Left colon (tissue), 2 donors: ENCODE results near the gene KATNB1. TPM values are rescaled to one million over a fixed set of nuclear protein-coding genes. Genes with fewer than 3 reads are reported as not detected.
A peak's percentile ranks its signal among the peaks of the same experiment; 100 is the strongest.

Experiments used
- ATAC-seq: fragments of 200-7000 bp; cut with Tn5 transposase; one replicate; pipeline ENCODE4 v1.9.1; 2020; ENCODE audit warnings: mild to moderate bottlenecking, moderate library complexity
- DNase-seq, 2 donors: peaks; one replicate each; pipeline ENCODE4 v3.0.0-alpha.2; 2020
- intact Hi-C, 2 donors: fragments of 100-400 bp; cut with DNase I in 1 of 2; cut with micrococcal nuclease in 1 of 2; formaldehyde crosslinking; loops; one replicate each; pipeline versions ENCODE4 v1.11.2 to v1.14.0; 2022; cut with DNase I, micrococcal nuclease
- total RNA-seq, 2 donors: library from RNA; stranded (reverse); fragmentation: NEBNext Ultra II Directional; extraction: Animal tissue kit (Norgen Biotek cat#: 25700); gene quantifications; one replicate each; pipeline ENCODE4 v1.2.1, GENCODE V29; 2021
- donor health status: DM: no; HTN: no; CAD: no.
- donor health status: DM: yes; HTN: yes; CAD: no.

The KATNB1 gene
- total RNA-seq, 2 donors from 2014 or later: 17.2 to 18.1 TPM

GRCh38 chr16:57750796-57751538 lies 15.4 kb downstream of the KATNB1 start:
- DNase-seq: no peak
- intact Hi-C loops: loop anchor here in 1 of 2 donors (10.0 kb wide), 1 partner anchor 244 kb away; no protein-coding TSS in a partner anchor
- ATAC-seq: no peak

- ATAC-seq: no peak
- DNase-seq: no peak
- intact Hi-C loops: loop anchor here in 1 of 2 donors (10.0 kb wide), 1 partner anchor 243 kb away; no protein-coding TSS in a partner anchor
Measured at GRCh38 chr16:57751539-57752202, 16.1 kb downstream of the KATNB1 start.

GRCh38 chr16:57752203-57752580 lies 16.6 kb downstream of the KATNB1 start:
- intact Hi-C loops: loop anchor here in 1 of 2 donors (10.0 kb wide), 1 partner anchor 243 kb away; no protein-coding TSS in a partner anchor

DNA sequence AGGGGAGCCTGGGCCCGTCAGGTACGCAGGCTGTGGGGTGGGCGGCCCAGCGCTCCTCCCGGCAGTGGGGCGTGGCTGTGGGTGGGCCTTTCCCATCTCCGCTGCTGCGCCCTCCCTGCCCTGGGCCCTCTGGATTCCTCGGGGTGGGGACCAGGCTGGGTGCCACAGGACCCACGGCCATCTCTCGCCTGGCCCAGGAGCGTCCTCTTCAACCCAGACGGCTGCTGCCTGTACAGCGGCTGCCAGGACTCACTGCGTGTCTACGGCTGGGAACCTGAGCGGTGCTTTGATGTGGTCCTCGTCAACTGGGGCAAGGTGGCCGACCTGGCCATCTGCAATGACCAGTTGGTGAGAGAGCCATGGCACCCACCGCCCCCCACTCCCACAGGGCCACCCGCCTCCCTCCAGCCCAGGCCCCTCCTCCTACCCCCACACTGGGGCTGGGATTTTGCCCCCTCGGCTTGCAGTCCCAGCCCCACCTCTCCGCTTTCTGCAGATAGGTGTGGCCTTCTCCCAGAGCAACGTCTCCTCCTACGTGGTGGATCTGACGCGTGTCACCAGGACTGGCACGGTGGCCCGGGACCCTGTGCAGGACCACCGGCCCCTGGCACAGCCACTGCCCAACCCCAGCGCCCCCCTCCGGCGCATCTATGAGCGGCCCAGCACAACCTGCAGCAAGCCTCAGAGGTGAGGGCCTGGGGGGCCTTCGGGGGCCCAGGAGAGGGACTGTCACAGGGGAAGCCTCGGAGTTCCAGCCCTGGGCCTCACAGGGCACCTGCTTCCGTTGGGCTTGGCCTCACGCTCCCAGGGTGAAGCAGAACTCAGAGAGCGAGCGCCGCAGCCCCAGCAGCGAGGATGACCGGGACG lies 17.2 kb downstream of the KATNB1 start:
- no peak for DNase-seq
- ATAC-seq: no peak
- intact Hi-C loops: loop anchor here in 1 of 2 donors (10.0 kb wide), 1 partner anchor 242 kb away; no protein-coding TSS in a partner anchor

More at GRCh38 chr16:57752203-57752580, 16.6 kb downstream of the KATNB1 start:
- no peak for DNase-seq
- ATAC-seq: no peak

GRCh38 chr16:57753448-57754353 lies 18.1 kb downstream of the KATNB1 start:
- no peak for DNase-seq
- ATAC-seq: no peak
- intact Hi-C loops: loop anchor here in 1 of 2 donors (10.0 kb wide), 1 partner anchor 241 kb away; no protein-coding TSS in a partner anchor

DNA sequence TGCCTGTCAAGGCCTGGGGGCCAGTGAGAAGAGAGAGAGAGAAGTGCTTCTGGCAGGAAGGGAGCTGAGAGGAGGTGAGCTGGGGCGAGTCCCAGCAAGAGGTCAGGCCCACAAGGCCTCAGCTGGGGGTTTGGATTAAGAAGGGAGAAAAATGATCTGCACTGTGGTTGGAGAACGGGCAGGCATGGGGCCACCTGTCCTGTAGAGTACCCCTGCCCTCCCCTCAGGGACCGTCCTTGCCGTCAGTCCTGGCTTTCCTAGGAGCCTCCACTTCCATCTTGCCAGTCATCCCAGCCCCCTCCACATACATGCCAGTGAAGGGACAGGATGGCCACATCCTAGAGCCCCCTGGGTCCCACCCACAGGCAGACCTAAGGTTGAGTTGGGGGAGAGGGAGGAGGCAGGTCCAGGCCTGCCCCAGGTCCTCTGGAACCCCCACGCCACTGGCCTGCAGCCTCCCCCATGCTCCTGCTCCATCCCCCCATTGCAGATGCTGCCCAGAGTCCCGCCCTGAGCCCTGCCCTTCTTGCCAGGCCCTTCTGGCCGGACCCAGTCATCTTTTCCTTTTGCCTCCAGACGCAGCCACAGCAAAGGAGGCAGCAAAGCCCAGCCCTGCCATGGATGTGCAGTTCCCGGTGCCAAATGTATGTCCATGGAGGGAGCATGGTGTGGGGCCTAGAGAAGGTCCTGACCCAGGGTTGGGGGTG lies 18.9 kb downstream of the KATNB1 start:
- DNase-seq: no peak
- no peak for ATAC-seq
- intact Hi-C loops: loop anchor here in 1 of 2 donors (5.0 to 10.0 kb wide), 2 partner anchors 108 to 240 kb away; no protein-coding TSS in a partner anchor

DNA sequence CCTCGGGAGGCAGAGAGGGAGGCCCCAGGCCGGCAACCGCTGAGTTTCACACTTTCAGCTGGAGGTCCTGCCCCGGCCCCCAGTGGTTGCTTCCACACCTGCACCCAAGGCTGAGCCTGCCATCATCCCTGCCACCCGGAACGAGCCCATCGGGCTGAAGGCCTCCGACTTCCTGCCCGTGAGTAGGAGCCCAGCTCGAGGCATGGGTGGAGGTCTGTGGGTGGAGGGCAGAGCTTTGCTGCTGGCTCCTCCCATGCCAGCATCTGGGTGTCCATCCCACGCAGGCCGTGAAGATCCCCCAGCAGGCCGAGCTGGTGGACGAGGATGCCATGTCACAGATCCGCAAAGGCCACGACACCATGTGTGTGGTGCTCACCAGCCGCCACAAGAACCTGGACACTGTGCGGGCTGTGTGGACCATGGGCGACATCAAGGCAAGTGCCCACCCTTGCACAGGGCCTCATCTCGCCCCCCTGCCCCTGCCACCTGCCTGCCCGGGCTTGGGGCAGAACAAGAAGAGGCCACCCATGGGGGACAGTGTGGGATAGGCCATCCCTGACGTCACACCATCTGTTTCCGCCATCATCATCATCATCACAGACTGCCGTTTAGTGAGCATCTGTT lies 19.6 kb downstream of the KATNB1 start:
- intact Hi-C loops: loop anchor here in 1 of 2 donors (5.0 to 10.0 kb wide), 2 partner anchors 107 to 240 kb away; no protein-coding TSS in a partner anchor

DNA sequence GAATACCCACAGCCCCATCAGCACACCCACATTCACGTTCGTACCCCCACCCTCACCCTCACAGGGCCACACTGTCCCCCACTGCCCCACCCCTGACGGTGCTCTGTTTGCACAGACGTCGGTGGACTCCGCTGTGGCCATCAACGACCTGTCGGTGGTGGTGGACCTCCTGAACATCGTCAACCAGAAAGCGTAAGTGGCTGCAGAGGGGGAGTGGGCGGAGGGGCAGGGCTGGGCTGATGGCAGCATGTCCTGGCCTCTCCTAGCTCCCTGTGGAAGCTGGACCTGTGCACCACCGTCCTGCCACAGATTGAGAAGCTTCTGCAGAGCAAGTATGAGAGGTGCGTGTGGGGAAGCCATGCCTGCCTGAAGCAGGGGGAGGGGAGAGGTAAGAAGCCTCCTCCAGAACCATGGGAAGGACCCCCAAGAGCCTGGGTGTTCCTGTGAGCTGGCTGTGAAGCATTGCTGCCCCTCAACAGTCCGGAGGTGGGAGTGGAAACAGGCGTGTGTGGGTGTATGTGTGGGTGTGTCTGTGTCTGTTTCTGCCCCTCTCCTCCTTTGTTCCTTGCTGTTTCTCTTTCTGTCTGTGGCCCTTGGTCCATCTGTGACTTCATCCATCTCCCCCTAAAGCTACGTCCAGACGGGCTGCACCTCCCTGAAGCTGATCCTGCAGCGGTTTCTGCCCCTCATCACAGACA lies 20.3 kb downstream of the KATNB1 start:
- DNase-seq (no peak), ATAC-seq (no peak)
- intact Hi-C loops: loop anchor here in 1 of 2 donors (5.0 to 10.0 kb wide), 2 partner anchors 106 to 239 kb away; no protein-coding TSS in a partner anchor

More for the DNA sequence above, 19.6 kb downstream of the KATNB1 start:
- no peak for ATAC-seq
- DNase-seq: no peak

DNA sequence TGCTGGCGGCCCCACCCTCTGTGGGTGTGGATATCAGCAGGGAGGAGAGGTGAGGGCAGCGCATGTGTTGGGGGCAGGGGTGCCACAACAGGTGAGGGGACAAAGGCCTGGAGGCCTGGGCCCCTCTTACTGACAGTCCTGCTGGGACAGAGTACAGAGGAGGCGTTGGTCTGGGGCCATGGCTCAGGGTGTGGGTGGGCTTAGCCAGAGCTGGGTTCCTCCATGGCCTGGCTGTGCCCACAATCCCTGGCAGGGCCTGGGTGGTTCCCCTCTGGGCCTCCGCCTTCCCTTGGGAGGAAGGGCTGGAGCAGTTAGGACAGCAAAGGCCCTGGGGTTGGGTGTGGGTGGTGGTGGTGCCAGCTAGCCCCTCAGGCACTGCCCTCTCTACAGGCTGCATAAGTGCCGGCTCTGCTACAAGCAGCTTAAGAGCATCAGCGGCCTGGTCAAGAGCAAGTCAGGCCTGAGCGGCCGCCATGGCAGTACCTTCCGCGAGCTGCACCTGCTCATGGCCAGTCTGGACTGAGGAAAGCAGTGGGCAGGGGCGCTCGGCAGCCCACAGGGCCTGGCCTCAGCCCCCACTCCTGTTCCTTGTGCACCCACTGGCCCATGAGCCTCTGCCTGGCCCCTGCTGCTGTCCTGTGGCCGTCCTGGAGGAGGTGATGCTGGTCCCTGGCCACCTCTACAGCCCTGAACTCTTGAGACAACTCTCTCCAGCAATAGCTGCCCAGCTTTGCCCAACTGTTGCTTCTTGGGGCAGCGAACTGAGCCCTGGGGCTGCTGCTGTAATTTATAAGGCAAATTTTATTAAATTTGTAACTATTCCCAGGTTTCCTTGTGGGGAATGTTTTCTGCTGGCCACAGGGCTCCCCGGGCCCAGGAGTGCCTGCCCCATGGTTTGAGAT lies 21.1 kb downstream of the KATNB1 start:
- DNase-seq (no peak), ATAC-seq (peak; percentile 3)
- intact Hi-C loops: loop anchor here in 1 of 2 donors (5.0 to 10.0 kb wide), 2 partner anchors 106 to 238 kb away; no protein-coding TSS in a partner anchor

DNA sequence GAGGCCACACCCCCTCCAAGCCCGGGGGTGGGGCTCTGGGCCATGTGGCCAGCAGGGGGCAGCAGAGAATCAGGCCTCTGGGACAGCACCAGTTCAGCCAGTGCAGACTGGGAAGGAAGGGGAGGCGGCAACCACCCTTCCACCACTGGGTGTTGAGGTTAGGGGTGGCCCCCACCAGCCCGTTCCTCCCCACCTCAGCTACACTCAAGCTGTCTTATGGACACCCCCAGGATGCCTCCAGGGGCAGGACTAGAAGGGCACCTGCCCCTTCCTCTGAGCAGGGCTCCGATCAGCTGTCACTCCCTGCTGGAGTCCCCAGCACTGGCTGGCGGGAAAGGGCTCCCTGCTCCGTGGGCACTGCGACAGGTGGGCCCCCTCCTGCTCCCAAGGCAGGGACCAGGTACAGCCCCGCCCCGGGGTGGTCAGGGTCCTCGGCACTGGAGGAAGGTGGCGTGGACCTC lies 21.8 kb downstream of the KATNB1 start:
- peak; percentile 95 for ATAC-seq
- intact Hi-C loops: loop anchor here in 1 of 2 donors (5.0 to 10.0 kb wide), 2 partner anchors 105 to 237 kb away; no protein-coding TSS in a partner anchor
- peak; percentile 78 to 92 for DNase-seq

- no peak for ATAC-seq
- intact Hi-C loops: loop anchor here in 1 of 2 donors (5.0 to 10.0 kb wide), 2 partner anchors 104 to 237 kb away; no protein-coding TSS in a partner anchor
- no peak for DNase-seq
Measured at GRCh38 chr16:57757883-57758282, 22.3 kb downstream of the KATNB1 start.

DNA sequence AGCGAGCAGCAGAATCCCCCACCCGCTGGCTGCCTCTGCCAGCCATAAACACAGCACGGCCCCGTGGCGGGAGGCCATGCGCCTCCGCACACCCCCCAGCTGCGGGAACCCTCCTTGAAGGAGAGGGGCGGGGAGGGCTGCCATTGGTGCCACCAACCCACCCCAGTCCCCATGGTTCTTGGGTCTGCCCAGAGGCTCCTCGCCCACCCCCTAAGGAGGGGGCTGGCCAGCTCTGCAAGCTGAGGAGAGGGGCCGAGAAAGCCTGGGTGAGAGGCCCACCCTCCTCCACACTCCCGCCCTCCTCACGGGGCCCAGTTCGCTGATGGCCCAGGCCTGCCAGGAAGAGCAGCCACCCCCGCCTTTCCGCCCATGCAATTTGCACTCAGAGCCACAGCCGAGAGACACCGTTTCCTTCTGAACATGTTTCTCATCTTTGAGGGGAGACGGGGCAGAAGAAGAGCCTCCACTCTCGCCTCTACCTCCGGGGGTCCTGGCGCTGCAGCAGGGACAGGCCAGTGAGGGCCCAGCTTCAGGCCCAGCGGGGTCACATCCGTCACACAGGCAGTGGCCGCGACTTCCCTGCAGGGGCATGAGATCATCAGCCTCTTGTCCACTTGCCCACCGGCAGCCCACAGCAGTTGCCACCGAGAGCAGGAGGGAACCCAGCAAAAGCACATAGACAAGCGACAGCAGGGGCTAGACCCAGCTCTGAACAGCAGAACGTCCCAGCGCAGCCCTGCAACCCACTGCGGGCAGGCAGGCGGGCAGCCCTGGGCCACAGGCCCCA lies 23.0 kb downstream of the KATNB1 start:
- intact Hi-C loops: loop anchor here in 1 of 2 donors (5.0 to 10.0 kb wide), 2 partner anchors 104 to 236 kb away; no protein-coding TSS in a partner anchor
- ATAC-seq: no peak
- DNase-seq: no peak

DNA sequence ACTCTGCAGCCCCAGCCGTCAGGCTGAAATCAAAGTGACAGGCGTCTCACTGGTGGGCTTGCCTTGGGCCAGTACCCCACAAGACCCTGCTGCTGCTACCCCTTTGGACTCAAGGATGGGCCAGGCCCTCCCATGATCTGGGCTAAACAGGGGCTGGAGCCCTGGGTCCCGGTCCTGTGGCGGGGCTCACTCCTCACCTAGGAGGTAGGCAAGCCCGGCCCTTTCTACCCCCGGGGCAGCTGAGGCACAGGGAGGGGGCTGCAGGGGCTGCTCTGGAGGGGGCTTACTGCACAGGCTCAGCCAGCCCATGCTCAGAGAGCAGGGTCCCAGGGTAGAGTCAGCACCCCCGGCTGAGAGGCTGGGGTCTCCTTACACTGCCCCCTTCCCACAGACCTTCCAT lies 23.6 kb downstream of the KATNB1 start:
- intact Hi-C loops: loop anchor here in 1 of 2 donors (5.0 to 10.0 kb wide), 2 partner anchors 103 to 236 kb away; no protein-coding TSS in a partner anchor
- no peak for ATAC-seq
- no peak for DNase-seq
